Endothelial cell of umbilical vein (primary cell): ENCODE measurements around the gene HSPB1. TPM values are rescaled to one million over a fixed set of nuclear protein-coding genes. Genes with fewer than 3 reads are reported as not detected.

Experiments used
- BruUV-seq: library from RNA; stranded (reverse); fragments of 400-500 nt; replicated peaks from 2 replicates; lab custom pipeline; 2021; lab: Mats Ljungman, UMichigan
- CTCF ChIA-PET: fragments of 300-600, 350-600 bp; sonication (Branson Sonifier 250); formaldehyde crosslinking; loops from one replicate; lab custom pipeline; 2021; ENCODE audit warnings: antibody characterized with exemption, inconsistent platforms; lab: Charles Lee
- POLR2A ChIA-PET: fragments of 300-600, 350-600 bp; sonication (Branson Sonifier 250); formaldehyde crosslinking; loops from one replicate; lab custom pipeline; 2021; ENCODE audit warnings: antibody characterized with exemption, inconsistent platforms; lab: Charles Lee
- DNase-seq: peaks from one replicate; pipeline ENCODE4 v3.0.0-alpha.2; 2011; ENCODE audit warnings: low read depth, low spot score
- FAIRE-seq: peaks from 2 replicates; lab custom pipeline; 2011; peaks lifted over from hg19 to GRCh38; lab: Jason Lieb, UNC
- H2AFZ ChIP-seq: 2 replicates; pipeline ENCODE4 v1.6.0; 2012; ENCODE audit warnings: low read depth, low read length, control low read depth, inconsistent platforms
- H3K27ac ChIP-seq: 2 replicates; pipeline ENCODE4 v1.5.1; 2011; ENCODE audit warnings: low read depth, mild to moderate bottlenecking, control low read depth, low read length, moderate library complexity; ENCODE audit not compliant: insufficient read depth
- H3K27me3 ChIP-seq, 2 experiments: 2 replicates each; pipeline versions ENCODE4 v1.6.0 to v1.6.1; 2011; ENCODE audit warnings: low read length in 2 of 2, mixed read lengths in 1 of 2; ENCODE audit not compliant: control insufficient read depth in 2 of 2, insufficient read depth in 2 of 2
- H3K36me3 ChIP-seq, 2 experiments: 2 replicates in 1 of 2; 3 replicates in 1 of 2; pipeline ENCODE4 v1.5.1; 2011; ENCODE audit warnings: low read length in 2 of 2, mild to moderate bottlenecking in 1 of 2, moderate library complexity in 1 of 2; ENCODE audit not compliant: control insufficient read depth in 2 of 2, insufficient read depth in 2 of 2; ENCODE audit errors: extremely low read depth in 1 of 2
- H3K4me1 ChIP-seq: 3 replicates; pipeline ENCODE4 v1.5.1; 2011; ENCODE audit warnings: mild to moderate bottlenecking, low read length; ENCODE audit not compliant: control insufficient read depth, insufficient read depth; ENCODE audit errors: extremely low read depth
- H3K4me2 ChIP-seq: 2 replicates; pipeline ENCODE4 v1.6.1; 2011; ENCODE audit warnings: low read length, control low read depth, mixed read lengths; ENCODE audit not compliant: insufficient read depth
- H3K4me3 ChIP-seq, 3 experiments: fragments of 200-600 bp in 1 of 3; sonication (generic), shearing (Covaris generic) in 1 of 3; replicated peaks in 1 of 3; 2 replicates each; pipeline ENCODE4 v1.5.1; 2011 to 2016; ENCODE audit warnings: control low read depth in 3 of 3, low read length in 3 of 3, mild to moderate bottlenecking in 2 of 3, inconsistent platforms in 1 of 3, low read depth in 1 of 3, moderate library complexity in 1 of 3; ENCODE audit not compliant: insufficient read depth in 1 of 3
- H3K79me2 ChIP-seq: 2 replicates; pipeline ENCODE4 v1.6.0; 2012; ENCODE audit warnings: low read length, inconsistent platforms; ENCODE audit not compliant: control insufficient read depth, insufficient read depth
- H3K9ac ChIP-seq: replicated peaks from 2 replicates; pipeline ENCODE3; 2011; ENCODE audit warnings: low read length, control low read depth; ENCODE audit not compliant: insufficient read depth; ENCODE audit errors: extremely low read depth
- H3K9me1 ChIP-seq: replicated peaks from 3 replicates; pipeline ENCODE4 v1.6.0; 2011; ENCODE audit warnings: mild to moderate bottlenecking, low read length; ENCODE audit not compliant: control insufficient read depth, insufficient read depth; ENCODE audit errors: extremely low read depth
- H3K9me3 ChIP-seq: replicated peaks from 2 replicates; pipeline ENCODE4 v1.5.1; 2012; ENCODE audit warnings: low read length, inconsistent platforms; ENCODE audit not compliant: control insufficient read depth, insufficient read depth
- H4K20me1 ChIP-seq: replicated peaks from 2 replicates; pipeline ENCODE3; 2011; ENCODE audit warnings: mild to moderate bottlenecking, low read length; ENCODE audit not compliant: control insufficient read depth, insufficient read depth; ENCODE audit errors: extremely low read depth
- EZH2 ChIP-seq: IDR thresholded peaks from 2 replicates; pipeline ENCODE4 v1.6.1; 2012; ENCODE audit warnings: borderline replicate concordance, low read depth, mild to moderate bottlenecking, moderate library complexity, low read length, inconsistent platforms; ENCODE audit not compliant: severe bottlenecking
- FOS ChIP-seq: IDR thresholded peaks from 2 replicates; pipeline ENCODE4 v1.6.1; 2011; ENCODE audit warnings: mild to moderate bottlenecking, low read length, moderate library complexity, borderline replicate concordance; ENCODE audit not compliant: insufficient read depth
- GATA2 ChIP-seq: IDR thresholded peaks from 2 replicates; pipeline ENCODE4 v1.7.0; 2011; ENCODE audit warnings: low read depth, mild to moderate bottlenecking, moderate library complexity, mixed read lengths, low read length; ENCODE audit not compliant: insufficient read length, insufficient read depth
- JUN ChIP-seq: IDR thresholded peaks from 2 replicates; pipeline ENCODE4 v1.6.1; 2011; ENCODE audit warnings: borderline replicate concordance, low read depth; ENCODE audit not compliant: insufficient read length, insufficient read depth
- MYC ChIP-seq: IDR thresholded peaks from one replicate; pipeline ENCODE4 v1.6.1; 2011; ENCODE audit warnings: mild to moderate bottlenecking, low read depth, low read length
- POLR2A ChIP-seq: IDR thresholded peaks from 2 replicates; pipeline ENCODE4 v1.6.1; 2012; ENCODE audit warnings: low read depth, mild to moderate bottlenecking, control low read depth, low read length
- POLR2AphosphoS5 ChIP-seq: IDR thresholded peaks from 2 replicates; pipeline ENCODE4 v1.6.1; 2012; ENCODE audit warnings: low read depth, mild to moderate bottlenecking, control low read depth, low read length, moderate library complexity; ENCODE audit not compliant: insufficient read depth
- dilution Hi-C: fragments of 300-500 bp; cut with MboI; formaldehyde crosslinking; loops from one replicate; pipeline ENCODE4 v1.15.0; 2019; ENCODE audit warnings: low sequenced_read_pairs; ENCODE audit not compliant: extremely low pct_ligation_motif_present
- intact Hi-C: fragments of 100-400 bp; cut with micrococcal nuclease; formaldehyde crosslinking; loops from one replicate; pipeline ENCODE4 v1.10.0; 2022
- polyA plus RNA-seq, 4 experiments: library from polyadenylated mRNA; depleted of rRNA in 3 of 4; stranded (reverse) in 3 of 4; unstranded in 1 of 4; fragments of >200 nt; gene quantifications; 2 replicates each; pipeline versions ENCODE4 v1.2.1 to v1.2.3, GENCODE V29; 2011 to 2012; ENCODE audit warnings: missing spikeins in 1 of 4
- total RNA-seq: library from RNA; stranded (reverse); gene quantifications from 2 replicates; pipeline ENCODE4 v1.2.3, GENCODE V29; 2021
- TF ChIP-seq, protein P1 (sequence below): IDR thresholded peaks from 2 replicates; pipeline ENCODE4 v1.6.1; 2011; ENCODE audit not compliant: insufficient read depth, insufficient read length
- TF ChIP-seq, protein P2 (sequence below), 2 donors: IDR thresholded peaks; 1 replicate in 1 of 2; 2 replicates in 1 of 2; pipeline ENCODE4 v1.5.1; 2011; ENCODE audit warnings: low read length in 2 of 2, mild to moderate bottlenecking in 2 of 2, moderate library complexity in 2 of 2, control low read depth in 1 of 2, inconsistent platforms in 1 of 2, low read depth in 1 of 2; ENCODE audit not compliant: insufficient read depth in 1 of 2; ENCODE audit errors: extremely low read depth in 1 of 2

Gene HSPB1
- total and polyA plus RNA-seq, 2 donors (not counting 3 experiments of a cell fraction or from before 2014, with no cell fraction given) = 1,748 to 3,130 TPM

DNA sequence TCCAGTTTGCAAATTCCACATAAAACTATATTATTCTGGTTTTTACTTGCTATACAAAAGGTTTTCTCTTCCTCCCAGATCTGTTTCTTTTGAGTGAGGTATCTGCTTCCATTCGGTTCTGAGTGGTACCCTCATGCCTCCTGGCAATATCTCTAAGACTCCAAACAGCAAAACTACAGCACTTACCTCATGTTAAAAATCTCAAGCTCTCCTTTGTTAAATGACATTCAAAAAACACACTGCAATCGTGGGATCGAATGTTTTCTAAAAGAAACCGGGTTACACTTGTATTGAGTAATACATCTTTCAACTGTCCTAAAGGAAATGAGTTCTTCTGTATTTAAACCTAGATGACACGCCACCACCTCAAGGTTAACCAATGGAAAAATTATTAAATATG is 45.2 kb downstream of the HSPB1 start:
- Histone ChIP-seq H3K9me3 (no peaks in the 10 kb centered on the region), H3K27me3 (no peaks in the 10 kb centered on the region), H3K27ac (peak overlapping the region; percentile 43), H2AFZ (no peak overlapping the region), H3K9ac (no peak overlapping the region), H4K20me1 (peaks cover 20% of the 10 kb centered on the region), H3K4me3 (no peak overlapping the region), H3K4me1 (peaks cover 28% of the 10 kb centered on the region), H3K36me3 (peaks cover 19 to 25% of the 10 kb centered on the region in 2 experiments), H3K79me2 (peaks cover 100% of the 10 kb centered on the region), H3K9me1 (no peaks in the 10 kb centered on the region), H3K4me2 (peak overlapping the region; percentile 54)
- dilution Hi-C loops = no loop called here
- intact Hi-C loops = no loop called here
- no TSS peak for BruUV-seq
- no peak for TF ChIP-seq JUN
- no peak for TF ChIP-seq GATA2
- TF ChIP-seq POLR2AphosphoS5 = no peak
- TF ChIP-seq, protein P1, sequence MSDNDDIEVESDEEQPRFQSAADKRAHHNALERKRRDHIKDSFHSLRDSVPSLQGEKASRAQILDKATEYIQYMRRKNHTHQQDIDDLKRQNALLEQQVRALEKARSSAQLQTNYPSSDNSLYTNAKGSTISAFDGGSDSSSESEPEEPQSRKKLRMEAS = no peak
- TF ChIP-seq MYC = no peak
- TF ChIP-seq POLR2A = no peak
- TF ChIP-seq, protein P2, sequence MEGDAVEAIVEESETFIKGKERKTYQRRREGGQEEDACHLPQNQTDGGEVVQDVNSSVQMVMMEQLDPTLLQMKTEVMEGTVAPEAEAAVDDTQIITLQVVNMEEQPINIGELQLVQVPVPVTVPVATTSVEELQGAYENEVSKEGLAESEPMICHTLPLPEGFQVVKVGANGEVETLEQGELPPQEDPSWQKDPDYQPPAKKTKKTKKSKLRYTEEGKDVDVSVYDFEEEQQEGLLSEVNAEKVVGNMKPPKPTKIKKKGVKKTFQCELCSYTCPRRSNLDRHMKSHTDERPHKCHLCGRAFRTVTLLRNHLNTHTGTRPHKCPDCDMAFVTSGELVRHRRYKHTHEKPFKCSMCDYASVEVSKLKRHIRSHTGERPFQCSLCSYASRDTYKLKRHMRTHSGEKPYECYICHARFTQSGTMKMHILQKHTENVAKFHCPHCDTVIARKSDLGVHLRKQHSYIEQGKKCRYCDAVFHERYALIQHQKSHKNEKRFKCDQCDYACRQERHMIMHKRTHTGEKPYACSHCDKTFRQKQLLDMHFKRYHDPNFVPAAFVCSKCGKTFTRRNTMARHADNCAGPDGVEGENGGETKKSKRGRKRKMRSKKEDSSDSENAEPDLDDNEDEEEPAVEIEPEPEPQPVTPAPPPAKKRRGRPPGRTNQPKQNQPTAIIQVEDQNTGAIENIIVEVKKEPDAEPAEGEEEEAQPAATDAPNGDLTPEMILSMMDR (IDR thresholded peaks at IDR 0.05; ENCODE audit: extremely low read depth in 1 of 2, insufficient read depth in 1 of 2, low read depth in 1 of 2, low read length in 2 of 2) = no peak
- TF ChIP-seq EZH2 = no peak
- TF ChIP-seq FOS = no peak
- POLR2A ChIA-PET = no interaction called here
- DNase-seq (no peak), FAIRE-seq (no peak)
- CTCF ChIA-PET = no interaction called here
